Upper lobe of right lung (tissue), 1 donor: ENCODE data around the gene INPP5B. TPM values are rescaled to one million over a fixed set of nuclear protein-coding genes. Genes with fewer than 3 reads are reported as not detected.

Experiments used
- ATAC-seq: fragments of 200-7000 bp; cut with Tn5 transposase; one replicate; pipeline ENCODE4 v1.9.1; 2020; ENCODE audit warnings: mild to moderate bottlenecking, moderate library complexity
- DNase-seq: peaks from one replicate; pipeline ENCODE4 v3.0.0-alpha.2; 2020
- H3K27ac ChIP-seq: fragments of 200-600 bp; one replicate; pipeline ENCODE4 v1.8.0; 2022
- H3K27me3 ChIP-seq: fragments of 200-600 bp; one replicate; pipeline ENCODE4 v1.8.0; 2022; ENCODE audit warnings: mild to moderate bottlenecking
- H3K36me3 ChIP-seq: fragments of 200-600 bp; one replicate; pipeline ENCODE4 v1.8.0; 2022
- H3K4me1 ChIP-seq: fragments of 200-600 bp; one replicate; pipeline ENCODE4 v1.8.0; 2022
- H3K4me3 ChIP-seq: fragments of 200-600 bp; one replicate; pipeline ENCODE4 v1.8.0; 2022; ENCODE audit warnings: mild to moderate bottlenecking
- H3K9me3 ChIP-seq: fragments of 200-600 bp; one replicate; pipeline ENCODE4 v1.8.0; 2022
- intact Hi-C: fragments of 100-400 bp; cut with DNase I; formaldehyde crosslinking; loops from one replicate; pipeline ENCODE4 v1.11.0; 2022
- total RNA-seq: library from RNA; stranded (reverse); fragmentation: NEBNext Ultra II Directional; extraction: Animal tissue kit (Norgen Biotek cat#: 25700); gene quantifications from one replicate; pipeline ENCODE4 v1.2.1, GENCODE V29; 2021
- TF ChIP-seq, protein P1 (sequence below): fragments of 200-600 bp; IDR thresholded peaks from one replicate; pipeline ENCODE4 v1.8.0; 2022; ENCODE audit warnings: antibody characterized with exemption
- donor health status: DM: no; HTN: yes; CAD: no; lungs with severe emphysema.

INPP5B gene
- total RNA-seq, 1 donor from 2014 or later = 44.8 TPM

DNA sequence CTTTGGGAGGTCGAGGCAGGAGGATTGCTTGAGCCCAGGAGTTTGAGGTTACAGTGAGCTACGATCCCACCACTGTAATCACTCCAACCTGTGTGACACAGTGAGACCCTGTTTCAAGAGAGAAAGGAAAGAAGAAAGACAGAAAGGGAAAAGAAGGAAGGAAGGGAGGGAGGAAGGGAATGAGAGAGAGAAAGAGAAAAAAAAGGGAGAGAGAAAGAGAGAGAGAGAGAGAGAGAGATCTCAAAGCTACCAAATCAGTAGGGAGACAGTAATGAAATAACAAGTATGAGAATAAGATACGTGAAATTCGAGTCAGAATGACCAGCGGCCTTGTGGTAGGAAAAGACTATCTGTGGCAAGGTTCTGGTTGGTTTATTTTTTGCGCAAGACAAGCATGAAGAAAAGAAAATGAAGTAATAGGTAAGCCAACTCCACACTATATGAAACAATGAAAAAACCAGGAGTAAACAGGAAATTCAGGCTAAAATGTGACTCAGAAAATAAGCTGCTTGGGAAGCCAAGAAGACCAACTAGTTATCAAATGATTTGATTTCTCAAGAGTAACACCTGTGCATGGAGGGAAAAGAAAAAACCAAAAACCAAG, 96.4 kb downstream of the INPP5B start:
- TF ChIP-seq, protein P1, sequence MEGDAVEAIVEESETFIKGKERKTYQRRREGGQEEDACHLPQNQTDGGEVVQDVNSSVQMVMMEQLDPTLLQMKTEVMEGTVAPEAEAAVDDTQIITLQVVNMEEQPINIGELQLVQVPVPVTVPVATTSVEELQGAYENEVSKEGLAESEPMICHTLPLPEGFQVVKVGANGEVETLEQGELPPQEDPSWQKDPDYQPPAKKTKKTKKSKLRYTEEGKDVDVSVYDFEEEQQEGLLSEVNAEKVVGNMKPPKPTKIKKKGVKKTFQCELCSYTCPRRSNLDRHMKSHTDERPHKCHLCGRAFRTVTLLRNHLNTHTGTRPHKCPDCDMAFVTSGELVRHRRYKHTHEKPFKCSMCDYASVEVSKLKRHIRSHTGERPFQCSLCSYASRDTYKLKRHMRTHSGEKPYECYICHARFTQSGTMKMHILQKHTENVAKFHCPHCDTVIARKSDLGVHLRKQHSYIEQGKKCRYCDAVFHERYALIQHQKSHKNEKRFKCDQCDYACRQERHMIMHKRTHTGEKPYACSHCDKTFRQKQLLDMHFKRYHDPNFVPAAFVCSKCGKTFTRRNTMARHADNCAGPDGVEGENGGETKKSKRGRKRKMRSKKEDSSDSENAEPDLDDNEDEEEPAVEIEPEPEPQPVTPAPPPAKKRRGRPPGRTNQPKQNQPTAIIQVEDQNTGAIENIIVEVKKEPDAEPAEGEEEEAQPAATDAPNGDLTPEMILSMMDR = no peak
- intact Hi-C loops = no loop called here
- peak overlapping the region; percentile 14 for H3K27ac ChIP-seq
- H3K9me3 ChIP-seq = no peaks in the 10 kb centered on the region
- H3K4me3 ChIP-seq = no peak overlapping the region
- peaks cover 50% of the 10 kb centered on the region for H3K4me1 ChIP-seq
- peaks cover 15% of the 10 kb centered on the region for H3K36me3 ChIP-seq
- H3K27me3 ChIP-seq = no peaks in the 10 kb centered on the region
- no peak for DNase-seq
- ATAC-seq = no peak

DNA sequence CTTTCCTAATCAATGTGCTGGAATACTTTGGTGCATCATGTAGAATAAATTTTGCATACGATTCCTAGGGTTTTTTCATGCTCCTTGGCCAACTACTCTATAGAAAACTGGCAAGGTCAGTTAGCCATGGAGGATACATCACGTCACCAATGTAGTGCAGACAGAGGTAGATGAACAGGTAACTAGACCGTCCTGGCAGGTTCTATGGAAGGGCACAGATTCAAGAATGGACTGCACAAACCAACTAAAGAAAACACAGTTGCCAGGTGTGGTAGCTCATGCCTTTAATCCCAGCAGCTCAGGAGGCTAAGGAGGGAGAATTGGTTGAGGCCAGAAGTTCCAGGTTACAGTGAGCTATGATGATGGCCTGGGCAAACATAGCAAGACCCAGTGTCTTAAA, 97.4 kb downstream of the INPP5B start:
- intact Hi-C loops = no loop called here
- TF ChIP-seq, protein P1 = no peak
- H3K4me3 ChIP-seq = no peak overlapping the region
- H3K36me3 ChIP-seq = peaks cover 7% of the 10 kb centered on the region
- ATAC-seq = no peak
- H3K9me3 ChIP-seq = no peaks in the 10 kb centered on the region
- no peak overlapping the region for H3K27ac ChIP-seq
- H3K27me3 ChIP-seq = no peaks in the 10 kb centered on the region
- DNase-seq = no peak
- peaks cover 45% of the 10 kb centered on the region for H3K4me1 ChIP-seq

DNA sequence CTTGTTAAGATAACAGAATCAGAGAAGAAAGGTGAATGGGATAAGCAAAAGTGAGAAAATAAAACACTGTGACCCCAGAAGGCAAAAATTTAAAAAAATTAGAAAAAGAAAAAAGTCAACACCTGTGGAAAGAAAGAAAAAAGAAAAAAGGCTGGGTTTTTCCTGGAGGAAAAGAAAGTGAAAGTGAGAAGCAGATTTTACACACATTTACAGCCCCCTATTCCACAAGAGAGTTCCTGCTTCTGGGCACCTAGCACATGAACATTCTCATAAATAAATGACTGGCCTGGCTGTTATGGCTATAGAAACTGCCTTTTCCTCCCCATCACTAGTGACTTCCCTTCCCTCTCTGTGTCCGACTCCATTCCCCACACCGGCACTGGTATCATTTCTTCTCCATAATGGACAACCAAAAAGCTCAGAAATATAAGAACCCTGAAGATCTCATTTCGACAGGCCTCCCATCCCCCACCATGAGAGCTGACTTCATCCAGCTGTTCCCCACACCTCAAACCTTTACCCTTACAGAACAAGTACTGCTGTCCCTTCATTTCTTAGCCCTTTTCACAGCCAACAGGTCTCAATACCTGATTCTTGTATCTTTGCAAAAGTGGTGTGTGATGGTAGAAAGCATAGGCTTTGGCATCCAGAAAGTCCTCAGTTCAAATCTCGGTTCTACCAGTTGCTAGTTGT, 100.1 kb downstream of the INPP5B start:
- Histone ChIP-seq H3K27me3 (no peaks in the 10 kb centered on the region), H3K36me3 (no peaks in the 10 kb centered on the region), H3K27ac (no peak overlapping the region), H3K4me1 (peaks cover 39% of the 10 kb centered on the region), H3K4me3 (no peak overlapping the region), H3K9me3 (no peaks in the 10 kb centered on the region)
- TF ChIP-seq, protein P1 = no peak
- ATAC-seq (no peak), DNase-seq (no peak)
- intact Hi-C loops = no loop called here

DNA sequence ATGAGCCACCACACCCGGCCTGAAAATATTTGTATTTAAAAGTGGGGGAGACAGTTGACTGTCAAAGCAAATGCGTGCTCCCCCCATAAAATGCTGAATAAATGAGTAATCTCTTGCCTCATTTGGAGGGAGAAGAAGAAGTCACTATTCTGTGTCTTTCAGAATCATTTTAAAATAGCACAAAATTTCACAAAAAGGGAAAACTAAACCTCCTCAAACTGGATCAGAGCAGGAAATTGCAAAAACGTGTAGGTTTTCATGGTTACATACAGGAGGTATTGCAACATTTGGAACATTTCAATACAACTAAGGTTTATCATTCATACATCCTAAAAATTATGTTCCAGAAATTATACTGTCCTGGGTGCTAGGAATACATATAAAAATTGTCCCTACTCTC, 101.1 kb downstream of the INPP5B start:
- H3K9me3 ChIP-seq = no peaks in the 10 kb centered on the region

DNA sequence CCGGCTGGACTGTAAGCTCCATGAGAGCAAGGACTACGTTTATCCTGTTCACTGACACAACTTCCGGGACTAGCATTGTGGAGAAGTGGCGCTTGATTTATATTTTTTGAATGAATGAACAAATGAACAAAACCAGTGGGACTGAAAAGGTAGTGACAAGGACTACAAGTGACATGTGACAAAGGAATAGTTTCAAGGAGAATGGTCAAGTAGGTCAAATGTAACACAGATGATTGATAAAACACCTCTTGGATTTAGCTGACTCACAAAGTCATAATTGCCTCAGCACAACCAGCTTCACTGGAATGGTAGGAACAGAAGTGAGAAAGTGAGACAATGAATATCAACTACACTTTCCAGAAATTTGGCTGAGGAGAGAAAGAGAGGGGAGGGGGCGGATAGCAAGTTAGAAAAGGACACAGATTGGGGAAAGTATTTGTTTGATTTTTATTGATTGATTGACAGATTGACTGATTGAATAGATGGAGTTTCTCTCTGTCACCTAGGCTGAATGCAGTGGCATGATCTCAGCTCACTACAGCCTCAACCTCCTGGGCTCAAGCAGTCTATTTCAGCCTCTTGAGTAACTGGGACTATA, 101.7 kb downstream of the INPP5B start:
- H3K4me3 ChIP-seq = no peak overlapping the region
- H3K9me3 ChIP-seq = no peaks in the 10 kb centered on the region
- peaks cover 2% of the 10 kb centered on the region for H3K36me3 ChIP-seq
- H3K4me1 ChIP-seq = peaks cover 23% of the 10 kb centered on the region
- TF ChIP-seq, protein P1 = no peak
- ATAC-seq = no peak
- H3K27me3 ChIP-seq = no peaks in the 10 kb centered on the region
- intact Hi-C loops = no loop called here
- no peak for DNase-seq
- no peak overlapping the region for H3K27ac ChIP-seq

More for the DNA sequence above, 101.1 kb downstream of the INPP5B start:
- H3K36me3 ChIP-seq = no peaks in the 10 kb centered on the region
- H3K4me3 ChIP-seq = no peak overlapping the region
- H3K27me3 ChIP-seq = no peaks in the 10 kb centered on the region
- intact Hi-C loops = no loop called here
- TF ChIP-seq, protein P1 = no peak
- no peak for DNase-seq
- H3K27ac ChIP-seq = no peak overlapping the region
- H3K4me1 ChIP-seq = peaks cover 30% of the 10 kb centered on the region
- peak; percentile 52 for ATAC-seq
